Hepatocyte (in vitro differentiated cells): ENCODE results near the gene TFPI2.

Experiments
- EZH2 ChIP-seq: fragments of 200-600 bp; sonication (generic); IDR thresholded peaks from 2 replicates; pipeline ENCODE4 v1.6.1; 2016; ENCODE audit warnings: antibody characterized with exemption, mild to moderate bottlenecking, borderline replicate concordance
- EZH2phosphoT487 ChIP-seq: fragments of 200-600 bp; sonication (generic); IDR thresholded peaks from one replicate; pipeline ENCODE4 v1.6.1; 2018; ENCODE audit warnings: antibody characterized with exemption, mild to moderate bottlenecking, low read depth, moderate library complexity; ENCODE audit not compliant: unreplicated experiment, severe bottlenecking
- TF ChIP-seq, protein P1 (sequence below): fragments of 200-600 bp; sonication (generic); IDR thresholded peaks from 2 replicates; pipeline ENCODE4 v1.5.1; 2016; ENCODE audit warnings: antibody characterized with exemption, mild to moderate bottlenecking; ENCODE audit not compliant: poor library complexity

DNA sequence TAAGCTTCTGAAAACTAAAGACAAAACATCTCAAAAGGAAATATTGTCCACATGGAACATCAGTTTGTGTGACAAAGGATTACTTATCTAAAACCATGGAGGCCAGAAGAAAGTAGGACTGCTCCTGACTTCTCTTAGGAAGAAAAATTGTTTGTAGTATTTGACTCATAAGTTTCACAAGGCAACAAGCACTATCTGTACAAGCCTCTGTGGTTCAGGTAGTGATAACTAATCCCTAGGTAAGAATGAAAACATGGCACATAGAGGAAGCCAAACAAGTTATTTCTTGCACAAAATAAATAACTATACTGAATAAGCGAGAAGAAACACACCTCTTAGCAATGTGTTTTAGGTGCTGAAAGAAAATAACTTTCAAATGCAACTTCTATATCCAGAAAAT, 30.3 kb downstream of the TFPI2 start:
- TF ChIP-seq, protein P1, sequence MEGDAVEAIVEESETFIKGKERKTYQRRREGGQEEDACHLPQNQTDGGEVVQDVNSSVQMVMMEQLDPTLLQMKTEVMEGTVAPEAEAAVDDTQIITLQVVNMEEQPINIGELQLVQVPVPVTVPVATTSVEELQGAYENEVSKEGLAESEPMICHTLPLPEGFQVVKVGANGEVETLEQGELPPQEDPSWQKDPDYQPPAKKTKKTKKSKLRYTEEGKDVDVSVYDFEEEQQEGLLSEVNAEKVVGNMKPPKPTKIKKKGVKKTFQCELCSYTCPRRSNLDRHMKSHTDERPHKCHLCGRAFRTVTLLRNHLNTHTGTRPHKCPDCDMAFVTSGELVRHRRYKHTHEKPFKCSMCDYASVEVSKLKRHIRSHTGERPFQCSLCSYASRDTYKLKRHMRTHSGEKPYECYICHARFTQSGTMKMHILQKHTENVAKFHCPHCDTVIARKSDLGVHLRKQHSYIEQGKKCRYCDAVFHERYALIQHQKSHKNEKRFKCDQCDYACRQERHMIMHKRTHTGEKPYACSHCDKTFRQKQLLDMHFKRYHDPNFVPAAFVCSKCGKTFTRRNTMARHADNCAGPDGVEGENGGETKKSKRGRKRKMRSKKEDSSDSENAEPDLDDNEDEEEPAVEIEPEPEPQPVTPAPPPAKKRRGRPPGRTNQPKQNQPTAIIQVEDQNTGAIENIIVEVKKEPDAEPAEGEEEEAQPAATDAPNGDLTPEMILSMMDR: no peak
- no peak for TF ChIP-seq EZH2
- no peak for TF ChIP-seq EZH2phosphoT487
